Dermis blood vessel endothelial cell (primary cell): ENCODE data around the gene FNDC3B. TPM values are rescaled to one million over a fixed set of nuclear protein-coding genes. Genes with fewer than 3 reads are reported as not detected.

Experiments used
- DNase-seq: peaks from one replicate; pipeline ENCODE4 v3.0.0; 2010
- total RNA-seq: library from RNA; depleted of rRNA; stranded (reverse); fragments of >200 nt; gene quantifications from 2 replicates; pipeline ENCODE4 v1.2.3, GENCODE V29; 2014

FNDC3B gene
- total RNA-seq, 1 donor from 2014 or later, result 126 TPM

GRCh38 chr3:172272698-172273097 lies 233.3 kb downstream of the FNDC3B start:
- DNase-seq, result no peak

- no peak for DNase-seq
Observed at GRCh38 chr3:172273378-172273777, 234.0 kb downstream of the FNDC3B start.

GRCh38 chr3:172274906-172275305 lies 235.5 kb downstream of the FNDC3B start:
- DNase-seq, result no peak

- DNase-seq, result no peak
Observed at GRCh38 chr3:172275586-172275985, 236.2 kb downstream of the FNDC3B start.

GRCh38 chr3:172276103-172276502 lies 236.7 kb downstream of the FNDC3B start:
- no peak for DNase-seq

- no peak for DNase-seq
Observed at GRCh38 chr3:172277151-172277652, 237.8 kb downstream of the FNDC3B start.

- peak; percentile 38 for DNase-seq
Observed at GRCh38 chr3:172279191-172279640, 239.8 kb downstream of the FNDC3B start.

GRCh38 chr3:172279974-172280373 lies 240.6 kb downstream of the FNDC3B start:
- DNase-seq, result no peak

- DNase-seq, result peak; percentile 28
Observed at GRCh38 chr3:172280406-172281051, 241.2 kb downstream of the FNDC3B start.

GRCh38 chr3:172281884-172282283 lies 242.5 kb downstream of the FNDC3B start:
- DNase-seq, result no peak

GRCh38 chr3:172282850-172283249 lies 243.5 kb downstream of the FNDC3B start:
- no peak for DNase-seq

- no peak for DNase-seq
Observed at GRCh38 chr3:172283841-172284357, 244.5 kb downstream of the FNDC3B start.

- no peak for DNase-seq
Observed at GRCh38 chr3:172285844-172286243, 246.5 kb downstream of the FNDC3B start.

GRCh38 chr3:172286548-172287148 lies 247.3 kb downstream of the FNDC3B start:
- DNase-seq, result no peak

GRCh38 chr3:172287937-172288477 lies 248.6 kb downstream of the FNDC3B start:
- no peak for DNase-seq

GRCh38 chr3:172288651-172289050 lies 249.3 kb downstream of the FNDC3B start:
- no peak for DNase-seq

- peak; percentile 81 for DNase-seq
Observed at GRCh38 chr3:172289583-172289982, 250.2 kb downstream of the FNDC3B start.

GRCh38 chr3:172290457-172290856 lies 251.1 kb downstream of the FNDC3B start:
- DNase-seq, result peak; percentile 35

GRCh38 chr3:172291650-172292049 lies 252.3 kb downstream of the FNDC3B start:
- no peak for DNase-seq

- no peak for DNase-seq
Observed at GRCh38 chr3:172292422-172292821, 253.0 kb downstream of the FNDC3B start.

- no peak for DNase-seq
Observed at GRCh38 chr3:172293093-172293492, 253.7 kb downstream of the FNDC3B start.

GRCh38 chr3:172294223-172294806 lies 254.9 kb downstream of the FNDC3B start:
- DNase-seq, result no peak

- DNase-seq, result no peak
Observed at GRCh38 chr3:172296248-172296974, 257.0 kb downstream of the FNDC3B start.
